Measurements from ENCODE around the gene CEP192.
"Not testable (repeated sequence)": the region's sequence is repeated elsewhere in the genome, so short reads cannot be mapped to it uniquely, and the experiment has no call there.

Gene CEP192

GRCh38 chr18:13096232-13096631 is 105.1 kb downstream of the CEP192 start:
- no peak overlapping the region for H3K9ac ChIP-seq
- H3K27ac ChIP-seq, result no peak overlapping the region
- peaks cover 86 to 100% (median 95%) of the 10 kb centered on the region in 11 experiments for H3K36me3 ChIP-seq
- no peak overlapping the region for H3K4me2 ChIP-seq
- H4K20me1 ChIP-seq, result no peaks in the 10 kb centered on the region
- peaks cover 12 to 35% (median 32%) of the 10 kb centered on the region in 11 experiments; a peak in 21 of 22 replicates for H3K9me3 ChIP-seq (replicated peaks in 1 of 11)
- no peak overlapping the region for H3K4me3 ChIP-seq
- H3K27me3 ChIP-seq, result no peaks in the 10 kb centered on the region
- TF ChIP-seq Cebpa-rat (IDR thresholded peaks at IDR 0.05), result no peak
- peaks cover 0 to 10% (median 0%) of the 10 kb centered on the region in 10 experiments; a peak in 4 of 20 replicates for H3K4me1 ChIP-seq

GRCh38 chr18:13096719-13097118 is 105.6 kb downstream of the CEP192 start:
- peaks cover 12 to 35% (median 32%) of the 10 kb centered on the region in 11 experiments; a peak in 21 of 22 replicates for H3K9me3 ChIP-seq (replicated peaks in 1 of 11)
- no peak overlapping the region for H3K4me3 ChIP-seq
- peaks cover 88 to 100% (median 97%) of the 10 kb centered on the region in 11 experiments for H3K36me3 ChIP-seq
- no peak for TF ChIP-seq Cebpa-rat (IDR thresholded peaks at IDR 0.05)
- no peak overlapping the region for H3K27ac ChIP-seq
- H3K27me3 ChIP-seq, result no peaks in the 10 kb centered on the region
- H4K20me1 ChIP-seq, result peaks cover 0 to 4% (median 0%) of the 10 kb centered on the region in 11 experiments; a peak in 1 of 22 replicates
- no peak overlapping the region for H3K9ac ChIP-seq
- H3K4me1 ChIP-seq, result peaks cover 0 to 10% (median 0%) of the 10 kb centered on the region in 10 experiments; a peak in 4 of 20 replicates
- H3K4me2 ChIP-seq, result no peak overlapping the region

DNA sequence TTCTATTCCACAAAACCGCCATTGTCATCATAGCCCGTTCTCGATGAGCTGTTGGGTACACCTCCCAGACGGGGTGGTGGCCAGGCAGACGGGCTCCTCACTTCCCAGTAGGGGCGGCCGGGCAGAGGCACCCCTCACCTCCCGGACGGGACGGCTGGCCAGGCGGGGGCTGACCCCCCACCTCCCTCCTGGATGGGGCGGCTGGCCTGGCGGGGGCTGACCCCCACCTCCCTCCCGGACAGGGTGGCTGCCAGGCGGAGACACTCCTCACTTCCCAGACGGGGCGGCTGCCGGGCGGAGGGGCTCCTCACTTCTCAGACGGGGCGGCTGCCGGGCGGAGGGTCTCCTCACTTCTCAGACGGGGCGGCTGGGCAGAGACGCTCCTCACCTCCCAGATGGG is 106.9 kb downstream of the CEP192 start:
- peaks cover 90 to 100% (median 97%) of the 10 kb centered on the region in 11 experiments for H3K36me3 ChIP-seq
- not testable (repeated sequence) for H3K4me2 ChIP-seq, H3K27ac ChIP-seq

DNA sequence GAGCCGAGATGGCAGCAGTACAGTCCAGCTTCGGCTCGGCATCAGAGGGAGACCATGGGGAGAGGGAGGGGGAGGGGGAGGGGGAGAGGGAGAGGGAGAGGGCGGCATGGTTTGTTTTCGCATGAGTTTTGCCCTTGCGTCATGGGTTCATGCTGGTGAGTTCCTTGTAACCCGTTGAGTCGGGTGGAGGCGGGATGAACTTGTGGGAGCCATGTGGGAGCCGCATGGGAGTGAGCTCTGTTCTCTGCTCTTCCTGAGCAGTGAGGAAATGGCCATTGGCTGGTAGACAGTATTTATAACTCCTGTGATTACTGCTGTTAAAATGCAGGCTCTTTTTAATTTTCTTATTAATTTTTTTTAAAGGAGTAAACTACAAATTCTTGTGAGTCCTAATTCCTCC is 108.0 kb downstream of the CEP192 start:
- Histone ChIP-seq H3K4me1 (no peaks in the 10 kb centered on the region), H3K27me3 (no peaks in the 10 kb centered on the region), H3K9ac (no peak overlapping the region), H3K36me3 (peaks cover 90 to 100% (median 97%) of the 10 kb centered on the region in 11 experiments), H3K4me3 (no peak overlapping the region), H3K27ac (no peak overlapping the region), H4K20me1 (peaks cover 0 to 13% (median 0%) of the 10 kb centered on the region in 11 experiments; a peak in 1 of 22 replicates), H3K4me2 (no peak overlapping the region), H3K9me3 (replicated peaks in 1 of 11) (peaks cover 12 to 35% (median 32%) of the 10 kb centered on the region in 11 experiments; a peak in 21 of 22 replicates)
- no peak for TF ChIP-seq Cebpa-rat (IDR thresholded peaks at IDR 0.05)

More for the DNA sequence above, 106.9 kb downstream of the CEP192 start:
- not testable (repeated sequence) for H3K9ac ChIP-seq, H3K4me1 ChIP-seq, H3K27me3 ChIP-seq, H3K4me3 ChIP-seq
- H3K9me3 ChIP-seq (replicated peaks in 1 of 11), result peaks cover 12 to 35% (median 32%) of the 10 kb centered on the region in 11 experiments; a peak in 21 of 22 replicates
- peaks cover 0 to 13% (median 0%) of the 10 kb centered on the region in 11 experiments; a peak in 1 of 22 replicates for H4K20me1 ChIP-seq

GRCh38 chr18:13100942-13101658 is 109.9 kb downstream of the CEP192 start:
- Histone ChIP-seq H3K9ac (no peak overlapping the region), H3K4me2 (no peak overlapping the region), H3K4me3 (no peak overlapping the region), H3K27ac (no peak overlapping the region), H3K4me1 (no peaks in the 10 kb centered on the region), H3K9me3 (replicated peaks in 1 of 11) (peaks cover 12 to 37% (median 29%) of the 10 kb centered on the region in 11 experiments; a peak in 21 of 22 replicates), H3K36me3 (peaks cover 90 to 100% (median 97%) of the 10 kb centered on the region in 11 experiments), H4K20me1 (peaks cover 0 to 13% (median 0%) of the 10 kb centered on the region in 11 experiments; a peak in 1 of 22 replicates), H3K27me3 (no peaks in the 10 kb centered on the region)
- no peak for TF ChIP-seq Cebpa-rat (IDR thresholded peaks at IDR 0.05)

- H3K27me3 ChIP-seq, result no peaks in the 10 kb centered on the region
- H3K9ac ChIP-seq, result no peak overlapping the region
- H4K20me1 ChIP-seq, result peaks cover 0 to 13% (median 0%) of the 10 kb centered on the region in 11 experiments; a peak in 1 of 22 replicates
- H3K27ac ChIP-seq, result no peak overlapping the region
- peaks cover 90 to 100% (median 97%) of the 10 kb centered on the region in 11 experiments for H3K36me3 ChIP-seq
- TF ChIP-seq Cebpa-rat (IDR thresholded peaks at IDR 0.05), result no peak
- no peaks in the 10 kb centered on the region for H3K4me1 ChIP-seq
- no peak overlapping the region for H3K4me2 ChIP-seq
- peaks cover 7 to 35% (median 29%) of the 10 kb centered on the region in 11 experiments; a peak in 21 of 22 replicates for H3K9me3 ChIP-seq (replicated peaks in 1 of 11)
- no peak overlapping the region for H3K4me3 ChIP-seq
These were observed 110.6 kb downstream of the CEP192 start for GRCh38 chr18:13101659-13102197.

DNA sequence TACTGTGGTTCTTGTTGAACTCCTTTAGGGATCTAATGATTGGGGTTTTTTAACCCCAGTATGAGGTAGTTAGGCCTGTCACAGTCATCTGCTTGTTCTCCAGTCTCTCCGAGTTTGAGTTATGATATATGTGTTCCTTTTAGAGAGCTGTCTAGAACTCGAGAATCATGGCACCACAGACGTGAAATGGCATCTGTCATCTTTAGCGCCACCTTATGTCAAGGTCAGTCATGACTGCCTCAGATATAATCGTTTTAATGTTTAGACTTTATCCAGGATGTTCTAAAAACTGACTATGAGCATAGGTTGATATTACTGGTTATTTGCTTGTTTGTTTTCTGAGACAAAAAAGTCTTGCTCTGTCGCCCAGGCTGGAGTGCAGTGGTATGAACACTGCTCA is 112.2 kb downstream of the CEP192 start:
- peaks cover 0 to 13% (median 0%) of the 10 kb centered on the region in 11 experiments; a peak in 1 of 22 replicates for H4K20me1 ChIP-seq
- no peaks in the 10 kb centered on the region for H3K27me3 ChIP-seq
- peaks cover 93 to 100% (median 97%) of the 10 kb centered on the region in 11 experiments for H3K36me3 ChIP-seq
- H3K27ac ChIP-seq, result no peak overlapping the region
- H3K4me3 ChIP-seq, result no peak overlapping the region
- H3K9me3 ChIP-seq (replicated peaks in 1 of 11), result peaks cover 0 to 38% (median 26%) of the 10 kb centered on the region in 11 experiments; a peak in 18 of 22 replicates
- no peak for TF ChIP-seq Cebpa-rat (IDR thresholded peaks at IDR 0.05)
- H3K4me2 ChIP-seq, result no peak overlapping the region
- H3K9ac ChIP-seq, result no peak overlapping the region
- no peaks in the 10 kb centered on the region for H3K4me1 ChIP-seq

- H3K27ac ChIP-seq, result no peak overlapping the region
- no peak overlapping the region for H3K4me3 ChIP-seq
- peaks cover 94 to 100% (median 99%) of the 10 kb centered on the region in 11 experiments for H3K36me3 ChIP-seq
- H3K9ac ChIP-seq, result no peak overlapping the region
- H3K4me2 ChIP-seq, result no peak overlapping the region
- no peak for TF ChIP-seq Cebpa-rat (IDR thresholded peaks at IDR 0.05)
- no peaks in the 10 kb centered on the region for H3K27me3 ChIP-seq
- H4K20me1 ChIP-seq, result peaks cover 0 to 13% (median 0%) of the 10 kb centered on the region in 11 experiments; a peak in 1 of 22 replicates
- peaks cover 0 to 44% (median 24%) of the 10 kb centered on the region in 11 experiments; a peak in 18 of 22 replicates for H3K9me3 ChIP-seq (replicated peaks in 1 of 11)
- H3K4me1 ChIP-seq, result no peaks in the 10 kb centered on the region
These were observed 113.9 kb downstream of the CEP192 start for GRCh38 chr18:13105059-13105458.

- no peak overlapping the region for H3K27ac ChIP-seq
- no peaks in the 10 kb centered on the region for H3K4me1 ChIP-seq
- H4K20me1 ChIP-seq, result peaks cover 0 to 6% (median 0%) of the 10 kb centered on the region in 11 experiments; a peak in 1 of 22 replicates
- H3K27me3 ChIP-seq, result no peaks in the 10 kb centered on the region
- H3K9me3 ChIP-seq (replicated peaks in 1 of 11), result peaks cover 0 to 44% (median 24%) of the 10 kb centered on the region in 11 experiments; a peak in 18 of 22 replicates
- TF ChIP-seq Cebpa-rat (IDR thresholded peaks at IDR 0.05), result no peak
- peaks cover 81 to 100% (median 97%) of the 10 kb centered on the region in 11 experiments for H3K36me3 ChIP-seq
- H3K4me3 ChIP-seq, result no peak overlapping the region
- no peak overlapping the region for H3K9ac ChIP-seq
- no peak overlapping the region for H3K4me2 ChIP-seq
These were observed 115.9 kb downstream of the CEP192 start for GRCh38 chr18:13107074-13107473.

Measured in BLaER1 treated with 17β-estradiol and CSF1 and Interleukin-3, amounts not matched to agents 10 nM and 100 nM (cell line).